Transverse colon (tissue), 4 donors: ENCODE measurements around the gene FGFR2. TPM values are rescaled to one million over a fixed set of nuclear protein-coding genes. Genes with fewer than 3 reads are reported as not detected.
A peak's percentile ranks its signal among the peaks of the same experiment; 100 is the strongest.

Source experiments
- DNase-seq: peaks from one replicate; pipeline ENCODE4 v3.0.0-alpha.2; 2019
- H3K27ac ChIP-seq, 4 donors: fragments of 200-600 bp; sonication (generic); 2 replicates each; pipeline ENCODE4 v1.5.1; 2016 to 2018; ENCODE audit warnings: inconsistent platforms in 4 of 4
- H3K27me3 ChIP-seq: fragments of 200-600 bp; sonication (generic); 2 replicates; pipeline ENCODE4 v1.5.1; 2017; ENCODE audit warnings: inconsistent platforms
- H3K36me3 ChIP-seq, 4 donors: fragments of 200-600 bp; sonication (generic); 2 replicates each; pipeline ENCODE4 v1.5.1; 2017 to 2019; ENCODE audit warnings: inconsistent platforms in 4 of 4
- H3K4me1 ChIP-seq, 4 donors: fragments of 200-600 bp; sonication (generic); 2 replicates each; pipeline ENCODE4 v1.5.1; 2017 to 2020; ENCODE audit warnings: inconsistent platforms in 4 of 4
- H3K4me3 ChIP-seq, 4 donors: fragments of 200-600 bp; sonication (generic); 1 replicate in 1 of 4; 2 replicates in 3 of 4; pipeline versions ENCODE4 v1.5.1 to v1.6.1; 2017 to 2019; ENCODE audit warnings: inconsistent platforms in 4 of 4
- H3K9me3 ChIP-seq, 2 donors: fragments of 200-600 bp; sonication (generic); 2 replicates each; pipeline ENCODE4 v1.5.1; 2017 to 2019; ENCODE audit warnings: inconsistent platforms in 2 of 2
- CTCF ChIP-seq, 5 experiments: fragments of 200-600 bp in 3 of 5; fragments of 450-650 bp in 2 of 5; sonication (generic) in 3 of 5; IDR thresholded peaks; 1 replicate in 2 of 5; 2 replicates in 3 of 5; pipeline ENCODE4 v1.5.1; 2016 to 2017; ENCODE audit warnings: antibody characterized with exemption in 5 of 5, inconsistent platforms in 3 of 5, mild to moderate bottlenecking in 2 of 5, moderate library complexity in 1 of 5
- EP300 ChIP-seq: sonication (generic); formaldehyde crosslinking; IDR thresholded peaks from one replicate; pipeline ENCODE4 v1.6.1; 2017; ENCODE audit warnings: antibody characterized with exemption, low read depth
- POLR2A ChIP-seq: fragments of 450-650 bp; IDR thresholded peaks from one replicate; pipeline ENCODE4 v1.6.1; 2016; ENCODE audit warnings: antibody characterized with exemption, mild to moderate bottlenecking, moderate library complexity
- POLR2AphosphoS5 ChIP-seq, 3 donors: sonication (generic); formaldehyde crosslinking; IDR thresholded peaks; one replicate each; pipeline ENCODE4 v1.6.1; 2016; ENCODE audit warnings: antibody characterized with exemption in 3 of 3
- WGBS, 2 donors: methylation state at CpG; one replicate each; pipeline ENCODE4 v1.1.5; 2018; ENCODE audit warnings: low coverage in 1 of 2; 5-methylcytosine and 5-hydroxymethylcytosine counted together
- in situ Hi-C, 4 donors: fragments of 200-750 bp; cut with MboI; loops; one replicate each; pipeline versions ENCODE4 v1.15.0 to v1.15.1; 2017; ENCODE audit warnings: low sequenced_read_pairs in 3 of 4, low pct_ligation_motif_present in 1 of 4, low pct_unique_long_range_greater_than_20kb in 1 of 4
- intact Hi-C: fragments of 100-400 bp; cut with DNase I; formaldehyde crosslinking; loops from one replicate; pipeline ENCODE4 v1.15.1; 2023; ENCODE audit warnings: low total_unique reads
- total RNA-seq, 4 donors: library from RNA; depleted of rRNA; stranded (reverse); fragments of >200 nt; gene quantifications; one replicate each; pipeline ENCODE4 v1.1.0, GENCODE V29; 2016

Gene FGFR2
- total RNA-seq, 4 donors from 2014 or later, result 30.3 to 114 (median 87.9) TPM

- Histone ChIP-seq H3K4me1 (peaks cover 3 to 30% (median 8%) of the 10 kb centered on the region in 4 donors), H3K27me3 (no peaks in the 10 kb centered on the region), H3K4me3 (no peak overlapping the region), H3K36me3 (no peaks in the 10 kb centered on the region), H3K9me3 (no peaks in the 10 kb centered on the region), H3K27ac (peak overlapping the region in 3 of 4 donors; percentile 53 to 71 (median 55))
- intact Hi-C loops (no loop called here), in situ Hi-C loops (no loop called here)
- TF ChIP-seq EP300, result no peak
- TF ChIP-seq POLR2AphosphoS5 (IDR thresholded peaks at IDR 0.05), result no peak
- TF ChIP-seq POLR2A, result no peak
- TF ChIP-seq CTCF (IDR thresholded peaks at IDR 0.05), result no peak
- DNase-seq, result no peak
- 75% methylated on average over 8 of the region's 8 CpGs; no CpG with 5 or more reads in 1 of the 2 donors for WGBS, 2 donors
Measured at GRCh38 chr10:121578965-121579364, 19.3 kb downstream of the FGFR2 start.

- in situ Hi-C loops (no loop called here), intact Hi-C loops (no loop called here)
- no peaks in the 10 kb centered on the region for H3K9me3 ChIP-seq
- H3K36me3 ChIP-seq, result no peaks in the 10 kb centered on the region
- 83 to 90% methylated on average over 2 to 9 of the region's 9 CpGs for WGBS, 2 donors
- TF ChIP-seq CTCF (IDR thresholded peaks at IDR 0.05), result no peak
- no peak for TF ChIP-seq EP300
- TF ChIP-seq POLR2A, result no peak
- TF ChIP-seq POLR2AphosphoS5 (IDR thresholded peaks at IDR 0.05), result no peak
- H3K27ac ChIP-seq, result peak overlapping the region in 3 of 4 donors; percentile 53 to 71 (median 55)
- peaks cover 3 to 36% (median 15%) of the 10 kb centered on the region in 4 donors for H3K4me1 ChIP-seq
- H3K4me3 ChIP-seq, result no peak overlapping the region
- no peaks in the 10 kb centered on the region for H3K27me3 ChIP-seq
- DNase-seq, result no peak
Measured at GRCh38 chr10:121578298-121578697, 19.9 kb downstream of the FGFR2 start.

- Histone ChIP-seq H3K9me3 (no peaks in the 10 kb centered on the region), H3K36me3 (no peaks in the 10 kb centered on the region), H3K27me3 (no peaks in the 10 kb centered on the region), H3K4me1 (peaks cover 3 to 44% (median 18%) of the 10 kb centered on the region in 4 donors), H3K27ac (no peak overlapping the region), H3K4me3 (no peak overlapping the region)
- WGBS, 2 donors, result 75 to 77% methylated on average over 7 to 8 of the region's 8 CpGs
- in situ Hi-C loops, result no loop called here
- intact Hi-C loops, result no loop called here
- TF ChIP-seq CTCF (IDR thresholded peaks at IDR 0.05), result no peak
- TF ChIP-seq POLR2AphosphoS5 (IDR thresholded peaks at IDR 0.05), result no peak
- TF ChIP-seq POLR2A, result no peak
- no peak for TF ChIP-seq EP300
- DNase-seq, result no peak
Measured at GRCh38 chr10:121577568-121577967, 20.7 kb downstream of the FGFR2 start.

GRCh38 chr10:121576139-121576538, 22.1 kb downstream of the FGFR2 start:
- Histone ChIP-seq H3K36me3 (no peaks in the 10 kb centered on the region), H3K9me3 (no peaks in the 10 kb centered on the region), H3K27me3 (no peaks in the 10 kb centered on the region), H3K4me3 (no peak overlapping the region), H3K4me1 (peaks cover 3 to 51% (median 20%) of the 10 kb centered on the region in 4 donors), H3K27ac (peak overlapping the region in 1 of 4 donors; percentile 25)
- 87 to 94% methylated on average over 9 to 10 of the region's 10 CpGs for WGBS, 2 donors
- in situ Hi-C loops, result no loop called here
- DNase-seq, result no peak
- no peak for TF ChIP-seq EP300
- no peak for TF ChIP-seq CTCF (IDR thresholded peaks at IDR 0.05)
- TF ChIP-seq POLR2A, result no peak
- no peak for TF ChIP-seq POLR2AphosphoS5 (IDR thresholded peaks at IDR 0.05)
- intact Hi-C loops, result no loop called here
